Stimulated activated naive CD4-positive, alpha-beta T cell (primary cell): ENCODE results near the gene C17orf114.
A peak's percentile ranks its signal among the peaks of the same experiment; 100 is the strongest.

Experiments
- DNase-seq, 6 experiments: peaks; one replicate each; lab custom pipeline; 2025; lab: John Stamatoyannopoulos, UW

The C17orf114 gene

DNA sequence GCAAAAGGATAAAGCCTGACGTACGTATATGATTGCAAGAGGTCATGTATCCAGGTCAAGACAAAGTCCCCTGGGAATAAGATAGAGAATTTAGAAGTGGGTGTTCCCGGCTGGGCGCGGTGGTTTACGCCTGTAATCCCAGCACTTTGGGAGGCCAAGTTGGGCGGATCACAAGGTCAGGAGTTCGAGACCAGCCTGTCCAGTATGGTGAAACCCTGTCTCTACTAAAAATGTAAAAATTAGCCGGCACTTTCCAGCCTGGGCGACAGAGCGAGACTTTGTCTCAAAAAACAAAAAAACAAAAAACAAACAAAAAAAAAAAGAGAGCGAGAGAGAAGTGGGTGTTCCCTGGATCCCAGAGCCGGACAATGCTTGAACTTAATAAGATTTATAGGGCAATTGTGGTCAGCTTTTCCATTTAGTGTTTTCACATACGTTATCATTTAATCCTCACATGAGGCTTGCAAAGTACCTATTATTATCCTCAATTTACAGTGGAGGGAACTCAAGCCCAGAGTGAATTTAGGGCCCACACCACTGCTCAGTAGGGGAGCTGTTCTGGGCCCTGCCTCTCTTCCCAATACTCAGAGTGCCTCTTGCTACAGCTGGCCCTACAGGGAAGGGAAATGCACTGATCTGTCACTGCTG lies 13.8 kb downstream of the C17orf114 start:
- DNase-seq: no peak

DNA sequence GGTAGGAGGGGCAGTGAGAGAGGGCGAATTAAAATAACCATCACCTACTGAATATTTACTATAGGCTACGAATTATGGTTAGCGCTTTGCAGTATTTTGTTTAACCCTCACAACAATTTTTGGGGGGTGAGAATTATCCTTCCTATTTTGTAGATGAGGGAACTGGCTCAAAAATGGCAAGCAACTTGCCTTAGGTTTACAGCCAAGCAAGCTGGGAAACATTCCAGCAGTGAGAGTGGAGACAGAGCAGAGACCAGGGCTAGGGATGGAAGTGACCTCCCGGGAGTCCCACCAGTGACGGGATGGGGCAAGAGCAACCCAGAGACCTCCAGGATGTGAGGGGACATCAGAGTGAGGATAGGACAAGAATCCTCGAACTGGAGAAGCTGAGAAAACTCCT lies 15.6 kb downstream of the C17orf114 start:
- DNase-seq: no peak

- DNase-seq: peak in 1 of 6 experiments; percentile 19
Observed at GRCh38 chr17:4786106-4786511, 16.0 kb downstream of the C17orf114 start, which contains the start of gene VMO1. Gene VMO1 (minus strand): TSS chr17:4786364. CDS start chr17:4786352, 12 bp downstream.

GRCh38 chr17:4785311-4786105 lies 16.6 kb downstream of the C17orf114 start:
- DNase-seq: peak in 2 of 6 experiments; percentile 12 to 19

GRCh38 chr17:4782652-4783051 lies 19.5 kb downstream of the C17orf114 start:
- DNase-seq: no peak

DNA sequence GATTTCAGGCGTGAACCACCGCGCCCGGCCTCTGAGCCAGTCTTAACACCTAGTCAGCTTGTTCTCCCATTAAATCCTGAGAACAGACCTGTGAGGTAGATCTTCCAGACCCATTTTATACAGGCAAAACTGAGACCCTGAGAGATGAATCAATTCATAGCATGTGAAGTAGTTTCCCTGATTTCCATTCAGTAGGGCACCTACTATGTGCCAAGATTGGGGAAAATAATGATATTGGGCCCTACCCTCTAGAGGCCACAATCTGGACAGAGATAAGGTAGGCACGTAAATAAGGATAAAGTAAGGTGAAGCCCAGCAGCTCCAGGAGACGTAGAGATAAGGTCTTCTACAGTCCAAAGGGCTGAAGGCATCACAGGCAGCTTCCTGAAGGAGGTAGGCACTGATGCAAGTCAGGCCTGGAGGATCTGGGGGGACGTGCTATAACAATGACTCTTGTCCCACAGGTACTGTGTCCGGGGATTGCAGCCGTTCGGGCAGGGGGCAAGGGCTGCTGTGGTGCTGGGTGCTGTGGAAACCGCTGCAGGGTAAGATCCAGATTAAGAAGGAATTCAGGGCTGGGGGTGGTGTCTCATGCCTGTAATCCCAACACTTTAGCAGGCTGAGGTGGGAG lies 21.7 kb downstream of the C17orf114 start:
- no peak for DNase-seq

- DNase-seq: no peak
Observed at GRCh38 chr17:4777969-4778760, 24.0 kb downstream of the C17orf114 start.

GRCh38 chr17:4772235-4772613 lies 29.9 kb downstream of the C17orf114 start:
- DNase-seq: no peak

DNA sequence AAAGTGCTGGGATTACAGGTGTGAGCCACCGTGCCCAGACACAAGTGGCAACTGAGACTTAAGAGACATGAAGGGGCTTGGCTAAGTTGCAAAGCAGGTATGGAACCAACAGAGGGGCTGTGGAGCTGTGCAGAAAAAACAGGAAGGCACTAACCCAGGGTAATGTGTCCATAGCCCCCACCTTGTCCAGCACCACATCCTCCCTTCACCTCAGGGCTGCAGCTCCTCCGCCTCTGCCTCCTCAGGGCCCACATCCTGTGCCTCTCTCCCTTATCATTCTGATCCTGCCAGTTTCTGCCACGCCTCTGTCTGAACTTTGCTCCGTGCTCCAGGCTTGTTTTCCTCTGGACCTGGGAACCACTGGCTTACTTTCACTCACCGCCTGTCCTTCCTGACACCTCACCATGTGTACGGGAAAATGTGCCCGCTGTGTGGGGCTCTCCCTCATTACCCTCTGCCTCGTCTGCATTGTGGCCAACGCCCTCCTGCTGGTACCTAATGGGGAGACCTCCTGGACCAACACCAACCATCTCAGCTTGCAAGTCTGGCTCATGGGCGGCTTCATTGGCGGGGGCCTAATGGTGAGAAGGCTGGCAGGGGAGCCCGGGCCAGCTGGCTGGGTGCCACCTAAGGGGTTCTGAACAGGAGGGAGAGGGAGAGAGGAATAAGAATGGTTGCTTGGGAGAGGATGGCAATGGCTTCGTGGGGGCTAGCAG lies 30.5 kb downstream of the C17orf114 start, which contains the start of gene TM4SF5:
Gene TM4SF5 (plus strand): TSS at position 368 of the 716 bp plus-strand sequence. CDS start 37 bp downstream, at position 405.
- no peak for DNase-seq

- DNase-seq: no peak
Observed at GRCh38 chr17:4769628-4770027, 32.5 kb downstream of the C17orf114 start.

GRCh38 chr17:4768298-4768697 lies 33.8 kb downstream of the C17orf114 start:
- DNase-seq: no peak

- DNase-seq: no peak
Observed at GRCh38 chr17:4766723-4767122, 35.4 kb downstream of the C17orf114 start.

GRCh38 chr17:4766201-4766600 lies 35.9 kb downstream of the C17orf114 start:
- no peak for DNase-seq

GRCh38 chr17:4764595-4764994 lies 37.5 kb downstream of the C17orf114 start:
- DNase-seq: no peak

DNA sequence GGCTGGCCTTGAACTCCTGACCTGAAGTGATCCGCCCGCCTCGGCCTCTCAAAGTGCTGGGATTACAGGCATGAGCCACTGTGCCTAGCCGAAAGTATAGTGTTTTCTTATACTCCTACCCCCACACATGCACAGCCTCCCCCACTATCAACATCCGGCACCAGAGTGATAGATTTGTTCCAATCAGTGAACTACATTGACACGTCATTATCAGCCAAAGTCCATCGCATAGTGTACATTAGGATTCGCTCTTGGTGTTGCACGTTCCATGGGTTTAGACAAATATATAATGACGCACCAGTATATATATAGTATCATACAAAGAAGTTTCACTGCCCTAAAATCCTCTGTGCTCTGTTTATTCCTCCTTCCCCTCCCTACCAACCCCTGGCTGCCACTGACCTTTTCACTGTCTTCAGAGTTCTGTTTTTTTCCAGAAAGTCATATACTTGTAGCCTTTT lies 42.3 kb downstream of the C17orf114 start:
- DNase-seq: no peak

DNA sequence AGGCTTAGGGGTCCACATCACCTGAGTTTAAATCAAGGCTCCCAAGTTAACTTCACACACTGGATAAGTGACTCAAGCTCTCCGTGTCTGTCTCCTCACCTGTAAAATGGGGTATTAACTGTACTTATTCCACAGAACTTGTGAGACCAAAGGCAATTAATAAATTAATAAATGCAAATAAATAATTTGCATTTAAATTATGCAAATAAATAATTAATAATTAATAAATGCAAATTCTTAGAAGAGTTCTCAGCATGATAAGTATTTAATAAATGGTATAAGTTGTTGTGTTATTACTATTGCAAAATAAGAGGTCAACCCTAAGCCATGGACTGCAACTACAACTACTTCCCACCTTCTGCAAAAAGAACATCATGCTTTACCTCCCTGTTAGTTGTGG lies 48.7 kb downstream of the C17orf114 start:
- DNase-seq: no peak

GRCh38 chr17:4751932-4752331 lies 50.2 kb downstream of the C17orf114 start:
- no peak for DNase-seq
